ENCODE measurements around the gene CARM1. TPM values are rescaled to one million over a fixed set of nuclear protein-coding genes. Genes with fewer than 3 reads are reported as not detected.

CARM1 gene
- 10 to 100 TPM in 4 of 5 donors, 1 to 10 TPM in 1; 5.2 to 21.0 (median 15.6) TPM for total RNA-seq
- polyA plus RNA-seq, result 10 to 100 TPM; 15.1 to 19.2 (median 18.2) TPM
- long read RNA-seq, donor 1, partial matches to known transcripts, result 0 of 2 reads
- long read RNA-seq, donor 1, other reads (novel, unspliced or antisense), result 0 of 2 reads
- long read RNA-seq, donor 2, partial matches to known transcripts, result 0 of 4 reads
- long read RNA-seq, donor 2, other reads (novel, unspliced or antisense), result 0 of 4 reads
- long read RNA-seq, donor 3, partial matches to known transcripts, result 0 of 2 reads
- long read RNA-seq, donor 3, other reads (novel, unspliced or antisense), result 0 of 2 reads
- long read RNA-seq, donor 4, partial matches to known transcripts, result 0 of 1 reads
- long read RNA-seq, donor 4, other reads (novel, unspliced or antisense), result 0 of 1 reads
- long read RNA-seq, donor 5, transcript CARM1-202 (15 exons, 2,722 nt), result major isoform, 6 of 11 reads
- long read RNA-seq, donor 5, partial matches to known transcripts, result 5 of 11 reads
- long read RNA-seq, donor 5, other reads (novel, unspliced or antisense), result 0 of 11 reads
- long read RNA-seq, donor 6, transcript CARM1-202 (15 exons, 2,722 nt), result major isoform, 7 of 35 reads
- long read RNA-seq, donor 6, partial matches to known transcripts, result 5 of 35 reads
- long read RNA-seq, donor 6, other reads (novel, unspliced or antisense), result 19 of 35 reads
- long read RNA-seq, donor 7, partial matches to known transcripts, result 0 of 6 reads
- long read RNA-seq, donor 7, other reads (novel, unspliced or antisense), result 0 of 6 reads
- long read RNA-seq, donor 8, partial matches to known transcripts, result 0 of 3 reads
- long read RNA-seq, donor 8, other reads (novel, unspliced or antisense), result 0 of 3 reads
- long read RNA-seq, donor 9, partial matches to known transcripts, result 6 of 8 reads
- long read RNA-seq, donor 9, other reads (novel, unspliced or antisense), result 0 of 8 reads
- long read RNA-seq, donor 10, partial matches to known transcripts, result 0 of 3 reads
- long read RNA-seq, donor 10, other reads (novel, unspliced or antisense), result 0 of 3 reads

DNA sequence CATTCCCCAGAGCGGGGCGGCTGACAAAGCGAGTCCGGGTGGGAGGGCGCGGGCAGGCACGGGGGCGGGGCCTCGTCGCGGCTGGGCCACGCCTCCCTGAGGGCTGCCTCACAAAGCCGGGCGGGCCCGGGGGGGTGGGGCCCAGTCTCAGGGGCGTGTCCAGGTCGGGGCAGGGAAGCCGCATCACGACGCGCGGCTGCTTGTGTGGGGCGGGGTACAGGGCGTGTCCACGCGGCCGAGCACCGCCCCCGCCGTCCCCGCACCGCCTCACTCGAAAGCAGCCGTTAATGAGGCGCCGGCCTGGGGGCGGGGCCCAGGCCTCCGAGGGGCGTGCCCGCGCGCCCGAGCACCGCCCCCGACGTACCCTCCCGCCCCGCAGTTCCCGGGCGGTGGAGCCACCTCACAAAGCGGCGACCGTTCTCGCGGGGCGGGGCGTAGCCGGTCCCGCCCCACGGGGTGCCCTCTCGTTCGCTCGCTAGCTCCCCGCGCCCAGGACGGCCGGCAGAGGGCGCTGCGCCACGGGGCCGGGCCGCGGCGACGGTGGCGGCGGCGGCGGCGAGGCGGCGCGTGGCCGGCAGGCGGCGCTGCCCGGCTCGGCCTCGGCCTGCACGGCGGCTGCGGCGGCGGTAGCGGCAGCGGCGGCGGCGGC is at the start of gene CARM1:
Gene CARM1, plus strand, starts transcription at position 599 of the 649 bp plus-strand sequence. CDS start 150 bp downstream, outside the sequence.
- 0 to 1% (median 1%) methylated on average over 21 to 95 of the region's 99 CpGs; no CpG with 5 or more reads in 1 of the 5 donors for WGBS, 5 donors
- H3K4me1 ChIP-seq, result peaks cover 8 to 38% (median 35%) of the 10 kb centered on the region in 4 donors
- H3K36me3 ChIP-seq, result no peaks in the 10 kb centered on the region
- H3K27me3 ChIP-seq, result no peaks in the 10 kb centered on the region
- intact Hi-C loops (cut with DNase I; ENCODE audit: low total_unique reads), result loop anchor here (10.0 kb wide), 1 partner anchor 54 kb away; the partner anchor contains the start of genes TIMM29 and YIPF2
- peak within 1 kb of the TSS; percentile 82 to 91 (median 83) for H3K27ac ChIP-seq
- peak; percentile 100 for DNase-seq
- H3K4me3 ChIP-seq, result peak within 1 kb of the TSS; percentile 83 to 89 (median 86)
- H3K9me3 ChIP-seq, result no peaks in the 10 kb centered on the region
- TF ChIP-seq POLR2AphosphoS5 (IDR thresholded peaks at IDR 0.05) (peak in 2 of 3 donors; percentile 11 to 76), EP300 (IDR thresholded peaks at IDR 0.05) (no peak)
- TF ChIP-seq, protein P1, sequence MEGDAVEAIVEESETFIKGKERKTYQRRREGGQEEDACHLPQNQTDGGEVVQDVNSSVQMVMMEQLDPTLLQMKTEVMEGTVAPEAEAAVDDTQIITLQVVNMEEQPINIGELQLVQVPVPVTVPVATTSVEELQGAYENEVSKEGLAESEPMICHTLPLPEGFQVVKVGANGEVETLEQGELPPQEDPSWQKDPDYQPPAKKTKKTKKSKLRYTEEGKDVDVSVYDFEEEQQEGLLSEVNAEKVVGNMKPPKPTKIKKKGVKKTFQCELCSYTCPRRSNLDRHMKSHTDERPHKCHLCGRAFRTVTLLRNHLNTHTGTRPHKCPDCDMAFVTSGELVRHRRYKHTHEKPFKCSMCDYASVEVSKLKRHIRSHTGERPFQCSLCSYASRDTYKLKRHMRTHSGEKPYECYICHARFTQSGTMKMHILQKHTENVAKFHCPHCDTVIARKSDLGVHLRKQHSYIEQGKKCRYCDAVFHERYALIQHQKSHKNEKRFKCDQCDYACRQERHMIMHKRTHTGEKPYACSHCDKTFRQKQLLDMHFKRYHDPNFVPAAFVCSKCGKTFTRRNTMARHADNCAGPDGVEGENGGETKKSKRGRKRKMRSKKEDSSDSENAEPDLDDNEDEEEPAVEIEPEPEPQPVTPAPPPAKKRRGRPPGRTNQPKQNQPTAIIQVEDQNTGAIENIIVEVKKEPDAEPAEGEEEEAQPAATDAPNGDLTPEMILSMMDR (IDR thresholded peaks at IDR 0.05), result peak in 5 of 7 experiments; percentile 13 to 88 (median 49)

DNA sequence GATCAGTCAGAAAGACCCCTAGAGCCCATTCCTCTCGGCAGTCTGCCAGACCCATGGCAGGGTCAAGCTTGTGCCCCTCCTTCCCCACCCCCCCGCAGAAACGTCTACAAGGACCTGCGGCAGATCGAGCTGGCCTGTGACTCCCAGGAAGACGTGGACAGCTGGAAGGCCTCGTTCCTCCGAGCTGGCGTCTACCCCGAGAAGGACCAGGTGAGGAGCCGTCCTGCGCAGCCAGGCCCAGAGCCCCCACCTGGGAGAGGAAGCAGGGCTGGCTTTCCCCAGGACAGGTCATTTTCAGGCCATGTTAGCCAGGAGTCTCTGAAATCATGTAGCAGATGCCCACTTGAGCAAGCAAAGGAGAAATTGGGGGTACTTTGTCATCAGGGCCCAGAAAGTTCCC is 47.7 kb upstream of the CARM1 start:
- WGBS, 5 donors, result 92 to 98% (median 95%) methylated on average over 9 to 12 of the region's 12 CpGs
- Histone ChIP-seq H3K36me3 (peaks cover 91 to 100% (median 100%) of the 10 kb centered on the region in 4 donors), H3K9me3 (no peaks in the 10 kb centered on the region), H3K27me3 (no peaks in the 10 kb centered on the region), H3K27ac (no peak overlapping the region), H3K4me3 (no peak overlapping the region), H3K4me1 (peaks cover 0 to 2% (median 0%) of the 10 kb centered on the region in 4 donors)
- no peak for TF ChIP-seq POLR2A (IDR thresholded peaks at IDR 0.05)
- TF ChIP-seq EP300 (IDR thresholded peaks at IDR 0.05), result no peak
- TF ChIP-seq, protein P1 (IDR thresholded peaks at IDR 0.05), result no peak
- no peak for DNase-seq
- intact Hi-C loops (cut with DNase I; ENCODE audit: low total_unique reads), result no loop called here

DNA sequence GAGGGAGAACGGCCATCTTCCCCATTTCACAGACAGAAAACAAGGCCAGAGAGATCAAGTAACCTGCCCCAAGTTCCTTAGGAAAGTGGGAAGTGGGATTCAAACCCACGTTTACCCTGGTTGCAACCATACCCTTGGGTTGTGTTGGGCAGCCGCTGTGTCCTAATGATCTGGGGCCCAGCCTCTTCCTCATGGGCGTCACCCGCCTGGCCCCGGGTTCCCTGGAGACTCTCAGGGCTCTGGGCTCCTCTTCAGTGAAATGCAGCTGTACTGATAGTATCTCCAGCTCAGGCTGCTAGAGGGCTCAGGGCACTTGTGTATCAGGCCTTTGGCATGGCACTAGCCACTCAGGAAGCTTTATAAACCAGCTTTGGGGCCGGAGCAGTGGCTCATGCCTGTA is 45.1 kb upstream of the CARM1 start:
- Histone ChIP-seq H3K27me3 (no peaks in the 10 kb centered on the region), H3K9me3 (no peaks in the 10 kb centered on the region), H3K36me3 (peaks cover 90 to 100% (median 100%) of the 10 kb centered on the region in 4 donors), H3K27ac (no peak overlapping the region), H3K4me3 (no peak overlapping the region), H3K4me1 (no peaks in the 10 kb centered on the region)
- no peak for DNase-seq
- TF ChIP-seq, protein P1 (IDR thresholded peaks at IDR 0.05), result no peak
- no peak for TF ChIP-seq POLR2A (IDR thresholded peaks at IDR 0.05)
- TF ChIP-seq EP300 (IDR thresholded peaks at IDR 0.05), result no peak
- TF ChIP-seq POLR2AphosphoS5 (IDR thresholded peaks at IDR 0.05), result no peak
- intact Hi-C loops (cut with DNase I; ENCODE audit: low total_unique reads), result no loop called here
- WGBS, 5 donors, result 85 to 94% (median 90%) methylated on average over 7 of the region's 7 CpGs

Measured in stomach (tissue), 19 donors.